ENCODE measurements around the gene ASB13.

Gene ASB13

DNA sequence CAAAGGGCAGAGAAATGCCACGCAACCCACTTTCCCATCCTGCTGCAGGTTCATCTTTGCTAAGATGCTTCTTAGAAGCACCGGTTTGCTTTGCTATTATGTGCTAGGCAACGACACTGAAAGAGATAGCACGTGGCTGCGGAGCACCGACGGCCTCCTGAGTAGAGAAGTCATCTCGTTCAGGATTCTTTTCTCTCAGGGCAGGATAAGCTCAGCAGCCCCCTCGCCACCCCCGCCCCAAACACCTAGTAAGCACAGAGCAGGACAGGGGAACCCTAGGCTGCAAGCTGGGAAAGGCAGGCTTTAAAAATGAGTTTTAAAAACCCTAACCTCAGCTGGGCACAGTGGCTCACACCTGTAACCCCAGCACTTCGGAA is 15.0 kb downstream of the ASB13 start:
- DNase-seq, result no peak
- intact Hi-C loops (cut with DNase I), result no loop called here

DNA sequence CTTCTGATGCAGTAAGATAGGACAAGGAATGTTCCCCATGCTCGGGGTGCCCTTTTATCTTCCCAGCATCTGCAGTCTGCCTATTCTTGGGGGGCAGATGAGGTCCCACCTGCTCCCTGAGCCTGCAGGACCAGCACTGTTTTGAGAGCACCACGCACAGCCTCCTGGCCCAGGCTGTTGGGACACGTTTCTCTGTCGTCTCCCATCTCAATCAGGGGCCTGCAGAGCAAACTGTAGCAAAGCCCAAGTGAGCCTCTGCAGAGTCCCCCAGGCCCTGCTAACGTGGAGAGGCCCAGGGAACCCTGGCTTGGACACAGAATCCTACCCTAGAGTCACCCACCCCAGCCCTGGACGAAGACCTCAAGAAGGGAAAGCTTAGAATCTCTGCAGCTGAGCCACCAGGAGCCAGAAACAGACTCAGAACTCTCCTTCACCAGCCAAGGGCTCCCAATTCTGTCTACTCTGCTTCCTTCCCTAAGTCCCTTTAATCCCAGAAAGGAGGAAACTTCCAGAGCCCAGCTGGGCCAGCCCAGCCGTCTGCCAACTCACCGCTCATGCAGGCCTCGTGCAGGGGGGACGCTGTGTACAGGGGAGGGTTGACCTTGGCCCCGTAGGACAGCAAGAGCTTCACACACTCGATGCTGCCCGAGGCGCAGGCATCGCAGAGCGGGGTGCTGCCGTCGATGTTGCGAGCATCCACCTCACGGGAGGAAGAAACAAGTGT is 15.6 kb downstream of the ASB13 start:
- no peak for DNase-seq
- intact Hi-C loops (cut with DNase I), result no loop called here

DNA sequence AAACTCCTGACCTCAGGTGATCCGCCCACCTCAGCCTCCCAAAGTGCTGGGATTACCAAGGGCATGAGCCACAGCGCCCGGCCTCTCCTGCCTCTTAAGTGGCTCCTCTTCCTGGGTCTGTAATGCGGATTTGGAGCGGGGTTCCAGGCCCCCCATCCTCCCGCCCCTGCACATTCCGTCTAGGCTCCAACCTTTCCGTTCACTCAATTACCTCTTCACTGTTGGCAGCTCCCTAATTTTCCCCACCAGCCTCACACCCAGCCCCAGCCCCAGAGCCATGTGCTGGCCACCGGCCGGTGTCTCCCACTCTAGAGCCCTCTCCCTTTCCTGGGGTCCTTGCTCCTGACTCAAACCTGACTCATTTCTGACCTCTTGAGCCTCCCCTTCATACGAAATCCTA is 16.6 kb downstream of the ASB13 start:
- intact Hi-C loops (cut with DNase I), result no loop called here
- no peak for DNase-seq

DNA sequence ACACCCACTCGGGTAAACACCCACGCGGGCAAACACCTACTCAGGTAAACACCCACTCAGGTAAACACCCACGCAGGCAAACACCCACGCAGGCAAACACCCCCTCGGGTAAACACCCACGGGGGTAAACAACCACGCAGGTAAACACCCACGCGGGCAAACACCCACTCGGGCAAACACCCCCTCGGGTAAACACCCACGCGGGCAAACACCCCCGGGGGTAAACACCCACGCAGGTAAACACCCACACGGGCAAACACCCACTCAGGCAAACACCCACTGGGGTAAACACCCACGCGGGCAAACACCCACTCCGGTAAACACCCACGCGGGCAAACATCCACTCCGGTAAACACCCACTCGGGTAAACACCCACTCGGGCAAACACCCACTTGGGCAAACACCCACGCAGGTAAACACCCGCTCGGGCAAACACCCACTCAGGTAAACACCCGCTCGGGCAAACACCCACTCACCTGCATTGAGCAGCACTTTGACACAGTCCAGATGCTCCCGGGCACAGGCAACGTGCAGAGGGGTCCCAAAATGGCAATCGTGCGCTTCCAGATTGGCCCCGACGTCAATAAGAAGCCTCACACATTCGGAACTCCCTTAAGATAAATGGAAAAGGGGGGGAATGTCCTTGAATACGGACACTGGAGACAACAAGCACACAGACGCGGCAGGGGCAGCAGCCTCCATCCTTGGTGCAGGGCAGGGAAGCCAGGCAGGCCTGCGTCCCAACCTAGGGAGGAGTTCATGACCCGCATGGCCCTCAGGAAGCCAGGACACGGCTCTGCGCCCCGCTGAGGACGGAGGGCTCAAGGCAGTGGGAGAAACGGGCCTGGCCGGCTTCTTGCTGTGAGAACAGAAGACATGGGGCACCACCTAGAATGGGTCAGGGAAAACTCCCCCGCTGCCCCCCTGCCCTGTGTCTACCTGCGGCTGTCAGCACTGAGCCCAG is 17.6 kb downstream of the ASB13 start:
- DNase-seq, result no peak
- intact Hi-C loops (cut with DNase I), result no loop called here

DNA sequence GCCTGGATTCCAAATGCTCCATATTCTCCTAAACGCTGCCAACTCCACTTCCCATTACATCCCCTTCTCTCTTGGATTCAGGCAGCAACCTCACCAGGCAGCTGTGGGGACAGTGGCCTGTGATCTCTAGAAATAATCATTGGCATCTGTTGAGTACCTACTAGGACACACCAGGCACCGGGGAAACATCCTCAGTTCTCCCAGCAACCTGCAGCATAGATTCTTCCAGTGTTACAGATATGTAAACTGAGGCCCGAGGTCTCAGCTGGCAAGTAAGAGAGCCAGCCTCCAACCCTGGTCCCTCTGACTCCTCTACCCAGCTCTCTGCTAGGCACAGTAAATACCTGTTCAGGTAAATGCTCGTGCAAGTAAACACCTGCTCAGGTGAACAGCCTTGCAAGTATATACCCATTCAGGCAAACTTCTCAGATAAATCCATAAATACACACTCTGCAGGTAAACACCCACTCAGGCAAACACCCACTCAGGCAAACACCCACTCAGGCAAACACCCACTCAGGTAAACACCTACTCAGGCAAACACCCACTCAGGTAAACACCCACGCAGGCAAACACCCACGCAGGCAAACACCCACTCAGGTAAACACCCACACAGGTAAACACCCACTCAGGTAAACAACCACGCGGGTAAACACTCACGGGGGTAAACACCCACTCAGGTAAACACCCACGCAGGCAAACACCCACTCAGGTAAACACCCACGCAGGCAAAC is 18.7 kb downstream of the ASB13 start:
- DNase-seq, result no peak
- intact Hi-C loops (cut with DNase I), result no loop called here

DNA sequence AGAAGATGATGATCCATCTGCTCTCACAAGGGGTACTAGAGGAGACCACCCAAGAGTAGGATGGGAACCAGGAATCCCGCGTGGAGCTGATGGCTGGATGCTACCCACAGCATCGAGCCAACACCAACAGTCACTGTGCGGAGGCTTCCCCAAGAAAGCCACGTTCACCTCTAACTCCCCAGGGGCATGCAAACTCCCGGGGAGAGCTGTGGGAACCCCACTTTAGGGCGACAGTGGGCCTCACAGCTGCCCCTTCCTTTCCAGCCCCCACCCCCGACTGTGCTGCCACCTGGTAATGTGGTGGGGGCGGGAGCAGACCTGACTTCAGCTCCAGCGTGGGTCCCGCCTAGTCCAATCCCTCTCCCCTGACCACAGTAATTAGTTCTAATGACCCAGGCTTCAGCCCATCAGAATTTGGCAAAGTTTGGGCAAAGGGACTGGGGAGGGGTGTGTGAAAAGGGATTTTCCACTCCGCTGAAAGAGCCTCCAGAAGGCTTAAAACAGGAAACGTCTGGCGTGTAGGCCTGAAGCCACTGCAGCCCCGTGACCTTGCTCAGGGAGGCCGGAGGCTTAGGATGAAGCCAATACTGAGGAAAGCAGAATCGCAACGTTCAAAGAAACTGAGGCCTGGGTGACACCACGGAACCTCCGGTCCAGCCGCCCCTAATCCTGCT is 20.3 kb downstream of the ASB13 start:
- DNase-seq, result no peak
- intact Hi-C loops (cut with DNase I), result no loop called here

DNA sequence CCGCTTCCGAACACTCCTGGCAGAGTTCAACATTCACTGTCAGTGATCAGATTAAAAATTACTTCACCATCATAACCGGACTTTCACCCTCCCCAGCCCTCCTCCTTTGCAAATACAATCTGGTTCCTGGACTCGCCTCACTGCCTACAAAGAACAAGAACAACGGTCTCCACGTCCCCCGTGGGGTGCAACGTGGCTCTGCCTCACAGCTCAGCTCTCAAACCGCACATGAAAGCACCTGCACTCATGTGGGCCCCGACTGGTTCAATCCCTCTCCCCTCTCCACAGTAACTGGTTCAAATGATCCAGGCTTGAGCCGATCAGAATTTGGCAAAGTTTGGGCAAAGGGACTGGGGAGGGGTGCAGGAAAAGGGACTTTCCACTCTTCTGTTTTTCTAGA is 21.0 kb downstream of the ASB13 start:
- intact Hi-C loops (cut with DNase I), result no loop called here

DNA sequence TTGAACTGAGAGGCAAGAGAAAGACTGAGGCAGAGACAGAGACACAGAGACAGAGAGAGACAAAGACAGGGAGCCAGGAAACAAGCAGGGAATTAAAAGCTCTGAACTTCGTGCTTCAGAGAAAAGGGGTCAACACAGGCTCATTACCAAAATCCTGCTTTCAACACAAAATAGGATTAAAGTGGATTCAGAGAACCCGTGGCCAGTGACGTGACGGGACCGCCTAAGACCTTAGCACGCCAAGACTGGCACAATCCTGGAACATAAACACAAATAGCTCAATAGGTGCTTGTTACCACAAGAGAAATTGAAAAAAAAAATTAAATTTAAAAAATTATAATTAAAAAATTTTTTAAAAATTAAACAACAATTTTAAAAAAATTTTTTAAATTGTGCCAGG is 21.5 kb downstream of the ASB13 start:
- DNase-seq, result no peak
- intact Hi-C loops (cut with DNase I), result no loop called here

More for the DNA sequence above, 21.0 kb downstream of the ASB13 start:
- DNase-seq, result no peak

DNA sequence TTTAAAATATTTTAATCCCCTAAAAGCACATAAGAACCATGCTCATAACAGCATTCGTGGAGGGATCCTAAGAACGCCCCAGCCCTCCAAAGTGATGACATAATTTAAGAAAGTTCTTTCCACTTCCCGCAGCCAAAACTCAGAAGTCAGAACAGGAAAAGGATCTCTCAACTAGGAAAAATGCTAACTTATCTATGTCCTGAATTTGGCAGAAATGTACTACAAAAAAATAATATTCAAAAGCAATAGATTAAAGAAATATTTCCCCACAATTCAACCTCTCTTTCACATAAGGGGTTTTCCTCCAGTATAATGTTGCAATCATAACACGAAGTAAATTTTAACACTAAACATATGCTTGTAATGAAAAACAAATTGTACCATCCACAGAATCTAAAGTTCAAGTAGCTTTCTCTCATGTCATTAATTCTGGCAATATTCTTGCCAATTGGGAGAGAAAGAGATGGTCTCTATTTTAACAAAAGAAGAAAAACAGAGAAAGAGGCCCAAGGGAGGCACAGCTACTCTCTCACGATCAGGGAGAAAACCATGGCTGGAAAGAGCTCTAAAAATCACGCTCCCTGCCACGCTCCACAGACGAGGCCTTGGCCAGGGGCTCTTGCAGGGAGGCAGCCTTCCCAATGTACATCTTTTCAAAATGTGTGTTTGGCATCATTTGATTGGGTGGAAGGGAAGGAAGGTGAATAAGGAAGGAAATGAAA is 22.9 kb downstream of the ASB13 start:
- intact Hi-C loops (cut with DNase I), result no loop called here

DNA sequence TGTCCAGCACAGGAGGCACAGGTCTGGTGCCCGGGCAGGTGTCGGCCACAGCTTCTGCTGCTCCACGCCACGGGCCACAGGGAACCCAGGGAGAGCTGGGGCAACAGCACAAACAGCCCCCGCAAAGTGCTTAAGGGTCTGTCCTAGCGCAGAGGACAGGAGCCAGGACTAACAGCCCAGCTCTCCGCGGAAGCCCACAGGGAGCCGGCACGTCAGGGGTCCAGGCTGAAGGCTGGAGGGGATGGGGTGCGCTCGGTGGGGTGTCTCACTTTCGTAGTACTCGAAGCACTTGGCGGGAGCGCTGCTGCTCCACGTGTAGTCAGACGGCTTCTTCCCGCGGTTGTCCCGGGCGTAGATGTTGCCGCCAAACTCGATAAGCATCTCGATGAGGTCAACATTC is 24.9 kb downstream of the ASB13 start:
- DNase-seq, result no peak
- intact Hi-C loops (cut with DNase I), result no loop called here

More for the DNA sequence above, 22.9 kb downstream of the ASB13 start:
- DNase-seq, result no peak

DNA sequence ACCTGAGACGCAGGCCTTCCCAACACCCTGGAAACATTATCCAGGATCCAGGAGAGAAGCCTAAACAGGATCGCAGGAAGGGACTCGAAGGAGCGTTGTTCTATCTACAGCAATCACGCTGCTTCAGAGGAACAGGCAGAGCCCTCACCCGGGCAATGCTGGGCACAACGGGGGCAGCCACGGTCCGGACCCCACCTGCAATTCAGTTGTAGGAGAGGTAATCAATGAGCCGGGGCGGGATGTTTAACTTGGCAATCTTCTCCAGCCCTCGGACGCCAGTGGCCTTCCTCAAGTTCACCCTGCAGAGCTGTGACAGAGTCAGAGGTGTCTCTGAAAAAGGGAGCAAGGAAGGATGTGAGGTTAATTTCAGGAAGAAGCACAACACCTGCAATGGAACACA is 25.9 kb downstream of the ASB13 start:
- no peak for DNase-seq
- intact Hi-C loops (cut with DNase I), result no loop called here

DNA sequence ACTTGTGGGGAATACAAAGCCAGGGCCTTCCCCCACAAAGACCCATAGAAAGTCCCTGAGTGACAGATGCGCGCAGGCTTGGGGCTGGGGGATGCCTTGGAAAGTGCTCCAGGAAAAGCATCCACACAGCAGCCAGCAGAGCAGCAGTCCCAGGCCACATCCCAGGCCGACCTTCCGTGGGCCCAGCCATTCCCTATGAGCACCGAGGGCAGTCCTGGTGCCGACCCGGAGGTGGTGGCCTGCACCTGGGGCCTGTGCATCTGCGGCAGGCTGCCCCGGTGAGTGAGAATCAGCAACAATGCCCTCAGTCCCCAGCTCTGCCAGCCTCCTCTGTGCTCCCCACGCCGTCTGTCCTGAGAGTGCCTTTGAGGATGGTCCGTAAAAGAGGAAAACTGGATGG is 26.4 kb downstream of the ASB13 start:
- intact Hi-C loops (cut with DNase I), result no loop called here

DNA sequence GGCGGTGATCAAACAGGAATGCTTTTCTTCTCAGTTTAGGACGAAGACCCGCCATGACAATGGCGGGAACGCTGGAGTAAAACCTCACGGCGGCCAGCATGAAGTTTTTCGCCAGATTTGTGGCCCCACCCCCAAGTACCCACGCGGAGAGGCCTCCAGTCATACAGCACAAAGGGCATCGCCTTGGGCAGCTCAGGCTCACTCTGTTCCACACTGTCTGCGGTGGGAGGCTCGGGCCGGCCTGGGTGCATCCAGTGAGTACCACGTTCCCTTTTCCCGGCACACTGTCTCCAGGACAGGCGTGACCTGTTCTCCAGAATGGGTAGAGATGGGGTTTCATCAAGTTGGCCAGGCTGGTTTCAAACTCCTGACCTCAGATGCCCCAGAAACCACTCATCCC is 27.3 kb downstream of the ASB13 start:
- intact Hi-C loops (cut with DNase I), result no loop called here
- no peak for DNase-seq

More for the DNA sequence above, 26.4 kb downstream of the ASB13 start:
- DNase-seq, result no peak

DNA sequence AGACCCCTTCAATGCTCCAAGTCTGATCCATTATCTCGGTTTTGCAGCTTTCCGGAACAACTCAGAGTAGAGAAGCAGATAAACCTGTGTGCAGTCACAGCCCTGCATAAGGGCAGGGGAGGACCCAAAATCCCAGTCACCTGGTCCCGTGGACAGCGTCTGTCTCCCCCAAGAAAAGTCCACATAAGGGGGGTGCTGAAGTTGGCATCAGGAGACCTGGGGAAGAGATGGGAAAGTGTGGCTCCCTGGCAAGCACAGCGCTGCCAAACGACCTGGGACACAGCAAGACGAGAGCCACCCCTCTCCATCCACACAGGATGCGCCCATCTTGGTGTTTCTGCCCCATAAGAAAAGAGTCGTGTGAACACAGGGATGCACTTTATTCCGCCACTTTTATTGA is 27.9 kb downstream of the ASB13 start:
- intact Hi-C loops (cut with DNase I), result no loop called here
- no peak for DNase-seq

DNA sequence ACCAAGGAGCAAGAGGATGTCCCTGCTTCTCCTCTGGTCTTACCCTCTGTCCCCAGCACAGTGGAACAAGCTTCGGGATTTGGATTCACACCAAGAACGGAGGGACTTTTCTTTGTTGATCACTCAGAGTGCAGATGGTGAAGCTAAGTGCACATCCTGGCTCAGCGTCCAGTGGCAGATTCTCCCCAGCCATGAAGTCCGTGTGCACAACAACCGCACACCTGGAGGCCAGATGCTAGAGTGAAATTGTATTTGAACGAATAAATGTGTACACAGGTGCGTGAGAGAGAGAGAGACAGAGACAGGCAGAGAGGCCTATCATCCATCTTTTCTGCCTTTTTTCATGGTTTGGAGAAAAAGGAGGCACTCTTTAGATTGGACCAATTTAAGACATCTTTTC is 31.5 kb downstream of the ASB13 start:
- no peak for DNase-seq
- intact Hi-C loops (cut with DNase I), result no loop called here

DNA sequence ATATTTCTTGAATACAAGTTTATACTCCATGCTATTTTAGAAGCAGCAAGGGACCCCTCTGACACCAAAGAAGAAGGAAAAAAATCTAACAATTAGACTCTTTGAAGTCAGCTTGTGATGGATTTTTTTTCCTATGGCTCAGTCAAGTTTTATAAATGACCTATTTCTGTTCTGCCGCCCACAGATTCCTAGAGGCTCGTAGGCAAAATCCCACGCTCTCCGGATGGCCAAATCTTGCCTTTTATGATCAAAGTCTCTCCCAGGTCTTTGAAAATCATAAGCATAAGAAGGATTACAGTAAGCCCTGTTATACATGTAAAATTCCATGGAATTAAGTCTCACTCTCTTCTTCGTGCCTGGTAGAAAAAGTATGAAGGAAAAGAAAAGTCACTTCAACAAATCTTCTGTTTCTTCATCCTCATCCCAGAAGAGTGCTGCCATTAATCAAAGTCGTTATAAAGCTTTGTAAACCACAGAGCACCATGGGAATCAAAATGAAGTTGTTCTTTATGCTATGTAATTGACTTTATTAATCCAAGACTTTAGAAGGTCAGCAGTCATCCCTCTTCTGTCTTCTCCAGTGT is 33.1 kb downstream of the ASB13 start:
- DNase-seq, result no peak
- intact Hi-C loops (cut with DNase I), result no loop called here

DNA sequence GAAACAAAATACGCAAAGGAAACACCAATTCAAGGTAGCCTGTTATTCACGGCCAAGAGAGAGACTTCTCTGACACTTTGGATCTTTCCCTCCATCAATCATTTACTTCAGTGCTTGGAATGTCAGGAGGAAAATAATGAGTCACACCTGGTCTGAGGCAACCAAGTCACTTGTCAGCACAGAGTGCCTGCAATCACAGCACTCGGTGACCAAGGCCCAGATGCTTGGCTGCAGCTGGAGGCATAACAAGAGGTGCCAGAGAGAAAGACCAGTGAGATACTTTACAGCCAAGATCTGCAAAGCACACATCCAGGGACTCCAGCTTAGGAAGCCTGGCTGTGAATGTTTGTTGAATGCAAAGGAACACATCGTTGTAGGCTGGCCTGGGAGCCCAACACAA is 33.9 kb downstream of the ASB13 start:
- DNase-seq, result no peak
- intact Hi-C loops (cut with DNase I), result no loop called here

DNA sequence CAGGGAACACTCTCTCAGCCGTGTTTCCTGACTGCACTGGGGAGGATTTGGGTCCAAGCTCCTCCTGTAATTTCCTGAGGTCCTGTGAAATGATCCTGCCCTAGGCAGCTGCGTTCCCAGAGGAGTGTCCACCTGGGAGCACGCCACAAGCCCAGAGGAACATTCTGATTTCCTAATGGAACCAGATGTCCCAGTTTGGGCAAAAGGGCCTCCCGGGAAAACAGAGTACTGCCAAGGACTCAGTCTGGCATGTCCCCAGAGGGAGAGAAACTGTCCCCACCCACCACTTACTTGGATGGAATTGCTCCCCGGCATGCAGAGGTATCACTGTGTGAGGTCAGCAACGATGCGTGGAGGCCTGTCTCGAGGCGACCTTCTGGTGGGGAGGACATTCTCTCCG is 34.5 kb downstream of the ASB13 start:
- no peak for DNase-seq
- intact Hi-C loops (cut with DNase I), result no loop called here

DNA sequence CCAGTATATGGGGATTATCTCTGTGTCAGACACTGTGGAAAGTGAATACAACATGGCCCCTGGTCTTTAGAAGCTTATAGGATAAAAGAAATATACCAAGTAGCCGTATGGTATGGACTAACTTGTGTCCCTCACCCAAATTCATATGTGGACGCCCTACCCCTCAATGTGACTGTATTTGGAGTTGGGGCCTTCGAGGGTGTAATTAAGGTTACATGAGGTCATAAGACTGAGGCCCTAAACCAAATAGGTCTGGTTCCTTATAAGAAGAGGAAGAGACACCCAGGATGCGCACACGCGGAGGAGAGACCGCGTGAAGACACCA is 36.3 kb downstream of the ASB13 start:
- no peak for DNase-seq
- intact Hi-C loops (cut with DNase I), result no loop called here

Data from head of caudate nucleus (tissue), 42 donors.